Panc1 (cell line): ENCODE results near the gene LRRC25. TPM values are rescaled to one million over a fixed set of nuclear protein-coding genes. Genes with fewer than 3 reads are reported as not detected.
A peak's percentile ranks its signal among the peaks of the same experiment; 100 is the strongest.

ENCODE experiments used
- ATAC-seq: fragments of 200-7000 bp; cut with Tn5 transposase; 2 replicates; pipeline ENCODE4 v1.9.1; 2020; ENCODE audit warnings: mild to moderate bottlenecking, moderate library complexity
- BruUV-seq: library from RNA; stranded (reverse); fragments of 400-500 nt; replicated peaks from 2 replicates; lab custom pipeline; 2021; lab: Mats Ljungman, UMichigan
- CTCF ChIA-PET: fragments of 300-600 bp; sonication (Branson Sonifier 250); formaldehyde crosslinking; loops from one replicate; lab custom pipeline; 2022; ENCODE audit warnings: antibody characterized with exemption; lab: Charles Lee
- POLR2A ChIA-PET: fragments of 300-600 bp; sonication (Branson Sonifier 250); formaldehyde crosslinking; loops from one replicate; lab custom pipeline; 2022; ENCODE audit warnings: antibody characterized with exemption; lab: Charles Lee
- DNase-seq: peaks from one replicate; pipeline ENCODE4 v3.0.0-alpha.2; 2010; ENCODE audit warnings: low read depth, low spot score
- H3K27ac ChIP-seq: 2 replicates; pipeline ENCODE4 v1.5.1; 2011; ENCODE audit warnings: mild to moderate bottlenecking, low read length, inconsistent platforms
- H3K27me3 ChIP-seq: fragments of 200-500 bp; sonication (Bioruptor generic); 2 replicates; pipeline ENCODE4 v1.6.0; 2014; ENCODE audit warnings: low read length, inconsistent platforms; ENCODE audit not compliant: control insufficient read depth, insufficient read depth
- H3K36me3 ChIP-seq: fragments of 200-500 bp; sonication (Bioruptor generic); 2 replicates; pipeline ENCODE4 v1.5.1; 2014; ENCODE audit warnings: inconsistent platforms, mild to moderate bottlenecking, low read length, moderate library complexity; ENCODE audit not compliant: control insufficient read depth, insufficient read depth
- H3K4me1 ChIP-seq: 2 replicates; pipeline ENCODE4 v1.5.1; 2011; ENCODE audit warnings: inconsistent platforms, mild to moderate bottlenecking, low read length, moderate library complexity; ENCODE audit not compliant: control insufficient read depth, insufficient read depth
- H3K4me3 ChIP-seq, 2 experiments: 2 replicates each; pipeline ENCODE4 v1.5.1; 2011 to 2012; ENCODE audit warnings: low read depth in 2 of 2, low read length in 2 of 2, mild to moderate bottlenecking in 2 of 2, inconsistent platforms in 1 of 2, moderate library complexity in 1 of 2
- H3K9me3 ChIP-seq: fragments of 200-500 bp; sonication (Bioruptor generic); 2 replicates; pipeline ENCODE4 v1.5.1; 2014; ENCODE audit warnings: low read depth, mild to moderate bottlenecking, inconsistent platforms, low read length, moderate library complexity; ENCODE audit not compliant: control insufficient read depth, insufficient read depth
- POLR2AphosphoS5 ChIP-seq: IDR thresholded peaks from 2 replicates; pipeline ENCODE4 v1.6.1; 2012; ENCODE audit warnings: mild to moderate bottlenecking, low read depth, low read length, moderate library complexity
- REST ChIP-seq, 2 experiments: IDR thresholded peaks; 2 replicates each; pipeline ENCODE4 v1.6.1; 2011 to 2012; ENCODE audit warnings: low read depth in 2 of 2, control low read depth in 1 of 2, low read length in 1 of 2, mild to moderate bottlenecking in 1 of 2, moderate library complexity in 1 of 2; ENCODE audit not compliant: insufficient read depth in 1 of 2
- SIN3A ChIP-seq: IDR thresholded peaks from 2 replicates; pipeline ENCODE4 v1.6.1; 2012; ENCODE audit warnings: low read depth, mild to moderate bottlenecking, low read length, moderate library complexity, borderline replicate concordance; ENCODE audit not compliant: insufficient read depth
- TCF7L2 ChIP-seq: IDR thresholded peaks from 2 replicates; pipeline ENCODE4 v1.6.1; 2011; ENCODE audit warnings: mild to moderate bottlenecking, low read depth, low read length, inconsistent platforms
- in situ Hi-C: cut with HindIII; loops from 2 replicates; pipeline ENCODE4 v1.10.0; 2016; ENCODE audit warnings: low sequenced_read_pairs, low pct_unique_long_range_greater_than_20kb
- intact Hi-C: fragments of 100-400 bp; cut with micrococcal nuclease; formaldehyde crosslinking; loops from one replicate; pipeline ENCODE4 v1.10.0; 2022; ENCODE audit not compliant: unreplicated experiment
- total RNA-seq: library from RNA; stranded (reverse); gene quantifications from one replicate; pipeline ENCODE4 v1.2.1, GENCODE V29; 2021; ENCODE audit not compliant: unreplicated experiment
- TF ChIP-seq, protein P1 (sequence below): fragments of 450-650 bp; IDR thresholded peaks from 2 replicates; pipeline ENCODE4 v1.5.1; 2017; ENCODE audit warnings: mild to moderate bottlenecking

Gene LRRC25
- total RNA-seq, 1 experiment from 2014 or later: 0.15 TPM

- DNase-seq: no peak
- Histone ChIP-seq H3K4me3 (no peak overlapping the region), H3K27ac (peak overlapping the region; percentile 59; the same call in 1 of the 2 replicates), H3K4me1 (no peaks in the 10 kb centered on the region), H3K27me3 (no peaks in the 10 kb centered on the region), H3K36me3 (no peaks in the 10 kb centered on the region), H3K9me3 (no peaks in the 10 kb centered on the region)
- POLR2A ChIA-PET: interaction anchor here (0.6 to 0.7 kb wide), 2 partner anchors 11 to 160 kb away, joined by 3 to 5 read pairs; partner anchors contain the start of gene MPV17L2
- BruUV-seq: no TSS peak
- ATAC-seq: no peak
- CTCF ChIA-PET: no interaction called here
- TF ChIP-seq SIN3A (no peak), POLR2AphosphoS5 (no peak), REST (IDR thresholded peaks at IDR 0.05; ENCODE audit: insufficient read depth in 1 of 2, low read depth in 2 of 2, low read length in 1 of 2) (no peak), TCF7L2 (no peak)
- TF ChIP-seq, protein P1, sequence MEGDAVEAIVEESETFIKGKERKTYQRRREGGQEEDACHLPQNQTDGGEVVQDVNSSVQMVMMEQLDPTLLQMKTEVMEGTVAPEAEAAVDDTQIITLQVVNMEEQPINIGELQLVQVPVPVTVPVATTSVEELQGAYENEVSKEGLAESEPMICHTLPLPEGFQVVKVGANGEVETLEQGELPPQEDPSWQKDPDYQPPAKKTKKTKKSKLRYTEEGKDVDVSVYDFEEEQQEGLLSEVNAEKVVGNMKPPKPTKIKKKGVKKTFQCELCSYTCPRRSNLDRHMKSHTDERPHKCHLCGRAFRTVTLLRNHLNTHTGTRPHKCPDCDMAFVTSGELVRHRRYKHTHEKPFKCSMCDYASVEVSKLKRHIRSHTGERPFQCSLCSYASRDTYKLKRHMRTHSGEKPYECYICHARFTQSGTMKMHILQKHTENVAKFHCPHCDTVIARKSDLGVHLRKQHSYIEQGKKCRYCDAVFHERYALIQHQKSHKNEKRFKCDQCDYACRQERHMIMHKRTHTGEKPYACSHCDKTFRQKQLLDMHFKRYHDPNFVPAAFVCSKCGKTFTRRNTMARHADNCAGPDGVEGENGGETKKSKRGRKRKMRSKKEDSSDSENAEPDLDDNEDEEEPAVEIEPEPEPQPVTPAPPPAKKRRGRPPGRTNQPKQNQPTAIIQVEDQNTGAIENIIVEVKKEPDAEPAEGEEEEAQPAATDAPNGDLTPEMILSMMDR: no peak
- intact Hi-C loops: no loop called here
- in situ Hi-C loops: no loop called here
These were observed 43.9 kb downstream of the LRRC25 start for GRCh38 chr19:18353378-18354005.

DNA sequence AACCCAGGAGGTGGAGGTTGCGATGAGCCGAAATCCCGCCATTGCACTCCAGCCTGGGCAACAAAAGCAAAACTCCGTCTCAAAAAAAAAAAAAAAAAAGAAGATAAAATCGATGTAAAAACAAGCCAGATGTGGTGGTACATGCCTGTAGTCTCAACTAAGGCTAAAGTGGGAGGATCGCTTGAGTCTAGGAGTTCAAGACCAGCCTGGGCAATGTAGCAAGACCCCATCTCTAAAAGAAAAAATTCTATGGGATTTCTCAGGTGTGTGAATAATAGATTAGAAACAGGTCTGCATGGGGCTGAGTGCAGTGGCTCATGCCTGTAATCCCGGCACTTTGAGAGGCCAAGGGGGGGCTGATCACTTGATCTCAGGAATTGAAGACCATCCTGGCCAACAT lies 45.9 kb downstream of the LRRC25 start:
- intact Hi-C loops: no loop called here
- POLR2A ChIA-PET: no interaction called here

More for the DNA sequence above, 45.9 kb downstream of the LRRC25 start:
- in situ Hi-C loops: no loop called here
- DNase-seq: no peak
- H3K36me3 ChIP-seq: no peaks in the 10 kb centered on the region
- no peaks in the 10 kb centered on the region for H3K27me3 ChIP-seq
- H3K4me1 ChIP-seq: no peaks in the 10 kb centered on the region
- no peaks in the 10 kb centered on the region for H3K9me3 ChIP-seq
- no TSS peak for BruUV-seq
- CTCF ChIA-PET: no interaction called here
- no peak overlapping the region for H3K4me3 ChIP-seq
- ATAC-seq: no peak
- TF ChIP-seq POLR2AphosphoS5 (no peak), SIN3A (no peak), TCF7L2 (no peak), REST (IDR thresholded peaks at IDR 0.05; ENCODE audit: insufficient read depth in 1 of 2, low read depth in 2 of 2, low read length in 1 of 2) (no peak)
- TF ChIP-seq, protein P1: no peak
- H3K27ac ChIP-seq: peak overlapping the region; percentile 34; the same call in 1 of the 2 replicates
